ENCODE results near the gene RC3H1.

DNA sequence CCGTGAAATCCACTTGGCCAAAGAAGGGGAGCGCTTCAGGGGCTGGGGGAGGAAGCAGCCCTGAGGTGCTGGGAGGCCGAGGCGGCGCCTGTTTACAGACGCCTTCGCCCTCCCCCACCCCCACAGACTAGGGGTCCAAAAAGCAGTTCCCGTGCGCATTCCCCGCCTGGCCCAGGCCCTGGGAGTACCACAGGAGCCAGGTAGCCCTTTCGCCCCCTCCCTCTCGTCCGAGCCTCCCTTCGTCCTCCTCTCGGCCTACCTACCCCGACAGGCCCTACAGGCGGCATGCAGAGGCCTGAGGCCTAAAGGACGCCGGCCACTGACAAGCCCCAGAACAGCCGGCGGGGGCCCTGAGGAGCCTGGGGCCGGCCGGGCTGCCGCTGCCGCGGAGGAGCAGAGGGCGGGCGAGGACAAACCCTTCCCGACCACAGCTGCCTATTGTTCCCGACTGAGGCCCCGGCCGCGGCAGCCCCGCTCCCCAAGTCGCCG lies 522 bp downstream of the RC3H1 start:
- TF ChIP-seq, protein P1, sequence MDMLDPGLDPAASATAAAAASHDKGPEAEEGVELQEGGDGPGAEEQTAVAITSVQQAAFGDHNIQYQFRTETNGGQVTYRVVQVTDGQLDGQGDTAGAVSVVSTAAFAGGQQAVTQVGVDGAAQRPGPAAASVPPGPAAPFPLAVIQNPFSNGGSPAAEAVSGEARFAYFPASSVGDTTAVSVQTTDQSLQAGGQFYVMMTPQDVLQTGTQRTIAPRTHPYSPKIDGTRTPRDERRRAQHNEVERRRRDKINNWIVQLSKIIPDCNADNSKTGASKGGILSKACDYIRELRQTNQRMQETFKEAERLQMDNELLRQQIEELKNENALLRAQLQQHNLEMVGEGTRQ (IDR thresholded peaks at IDR 0.05; ENCODE audit: low read depth, low read length) = no peak
- TF ChIP-seq, protein P1 (CRISPR knock-in tag; IDR thresholded peaks at IDR 0.05; ENCODE audit: borderline replicate concordance) = no peak
- TF ChIP-seq NR3C1 (CRISPR knock-in tag; IDR thresholded peaks at IDR 0.05) (no peak), KDM5B (CRISPR knock-in tag; IDR thresholded peaks at IDR 0.05; ENCODE audit: borderline replicate concordance) (no peak), CEBPB (IDR thresholded peaks at IDR 0.05; ENCODE audit: borderline replicate concordance, low read depth, low read length) (no peak), POLR2A (IDR thresholded peaks at IDR 0.05; ENCODE audit: insufficient read depth in 1 of 2, low read depth in 2 of 2, low read length in 2 of 2) (peak; percentile 5 to 27; a peak in 1 of 4 replicates), KDM1A (CRISPR knock-in tag; IDR thresholded peaks at IDR 0.05) (no peak), MAFK (conservative IDR thresholded peaks at IDR 0.05 in 1 of 2, IDR thresholded peaks at IDR 0.05 in 1 of 2; ENCODE audit: low read length in 2 of 2) (no peak), ETV5 (CRISPR knock-in tag; IDR thresholded peaks at IDR 0.05; ENCODE audit: borderline replicate concordance) (no peak), GABPA (IDR thresholded peaks at IDR 0.05; ENCODE audit: low read depth, low read length) (no peak), GABPA (CRISPR knock-in tag; IDR thresholded peaks at IDR 0.05; ENCODE audit: low read depth) (no peak)
- TF ChIP-seq, protein P2, sequence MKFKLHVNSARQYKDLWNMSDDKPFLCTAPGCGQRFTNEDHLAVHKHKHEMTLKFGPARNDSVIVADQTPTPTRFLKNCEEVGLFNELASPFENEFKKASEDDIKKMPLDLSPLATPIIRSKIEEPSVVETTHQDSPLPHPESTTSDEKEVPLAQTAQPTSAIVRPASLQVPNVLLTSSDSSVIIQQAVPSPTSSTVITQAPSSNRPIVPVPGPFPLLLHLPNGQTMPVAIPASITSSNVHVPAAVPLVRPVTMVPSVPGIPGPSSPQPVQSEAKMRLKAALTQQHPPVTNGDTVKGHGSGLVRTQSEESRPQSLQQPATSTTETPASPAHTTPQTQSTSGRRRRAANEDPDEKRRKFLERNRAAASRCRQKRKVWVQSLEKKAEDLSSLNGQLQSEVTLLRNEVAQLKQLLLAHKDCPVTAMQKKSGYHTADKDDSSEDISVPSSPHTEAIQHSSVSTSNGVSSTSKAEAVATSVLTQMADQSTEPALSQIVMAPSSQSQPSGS (CRISPR knock-in tag; IDR thresholded peaks at IDR 0.05) = no peak
- TF ChIP-seq, protein P3, sequence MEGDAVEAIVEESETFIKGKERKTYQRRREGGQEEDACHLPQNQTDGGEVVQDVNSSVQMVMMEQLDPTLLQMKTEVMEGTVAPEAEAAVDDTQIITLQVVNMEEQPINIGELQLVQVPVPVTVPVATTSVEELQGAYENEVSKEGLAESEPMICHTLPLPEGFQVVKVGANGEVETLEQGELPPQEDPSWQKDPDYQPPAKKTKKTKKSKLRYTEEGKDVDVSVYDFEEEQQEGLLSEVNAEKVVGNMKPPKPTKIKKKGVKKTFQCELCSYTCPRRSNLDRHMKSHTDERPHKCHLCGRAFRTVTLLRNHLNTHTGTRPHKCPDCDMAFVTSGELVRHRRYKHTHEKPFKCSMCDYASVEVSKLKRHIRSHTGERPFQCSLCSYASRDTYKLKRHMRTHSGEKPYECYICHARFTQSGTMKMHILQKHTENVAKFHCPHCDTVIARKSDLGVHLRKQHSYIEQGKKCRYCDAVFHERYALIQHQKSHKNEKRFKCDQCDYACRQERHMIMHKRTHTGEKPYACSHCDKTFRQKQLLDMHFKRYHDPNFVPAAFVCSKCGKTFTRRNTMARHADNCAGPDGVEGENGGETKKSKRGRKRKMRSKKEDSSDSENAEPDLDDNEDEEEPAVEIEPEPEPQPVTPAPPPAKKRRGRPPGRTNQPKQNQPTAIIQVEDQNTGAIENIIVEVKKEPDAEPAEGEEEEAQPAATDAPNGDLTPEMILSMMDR (CRISPR knock-in tag; IDR thresholded peaks at IDR 0.05) = no peak

Data from HepG2 (cell line).